ENCODE results near the gene GPC6.

Gene GPC6

DNA sequence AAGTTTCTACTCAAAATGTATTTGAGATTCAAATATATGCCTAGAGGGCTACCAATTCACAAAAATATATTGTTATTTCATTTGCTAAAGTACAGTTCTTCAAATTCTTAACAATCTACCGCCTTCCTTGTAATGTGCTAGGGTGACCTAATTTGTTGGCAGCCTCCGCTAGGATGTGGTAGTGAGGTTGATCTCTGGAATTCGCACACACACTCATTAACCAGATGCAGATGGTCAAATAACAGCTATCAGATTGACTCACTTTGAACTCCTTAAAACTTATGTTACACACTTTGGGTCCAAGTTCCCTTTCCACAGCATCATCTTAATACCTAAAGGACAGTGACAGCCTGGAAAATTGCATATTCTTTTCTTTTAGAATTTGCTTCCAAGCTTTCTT is 885.6 kb downstream of the GPC6 start:
- peak; percentile 59 for DNase-seq (ENCODE audit: low read depth)
- TF ChIP-seq, protein P1, sequence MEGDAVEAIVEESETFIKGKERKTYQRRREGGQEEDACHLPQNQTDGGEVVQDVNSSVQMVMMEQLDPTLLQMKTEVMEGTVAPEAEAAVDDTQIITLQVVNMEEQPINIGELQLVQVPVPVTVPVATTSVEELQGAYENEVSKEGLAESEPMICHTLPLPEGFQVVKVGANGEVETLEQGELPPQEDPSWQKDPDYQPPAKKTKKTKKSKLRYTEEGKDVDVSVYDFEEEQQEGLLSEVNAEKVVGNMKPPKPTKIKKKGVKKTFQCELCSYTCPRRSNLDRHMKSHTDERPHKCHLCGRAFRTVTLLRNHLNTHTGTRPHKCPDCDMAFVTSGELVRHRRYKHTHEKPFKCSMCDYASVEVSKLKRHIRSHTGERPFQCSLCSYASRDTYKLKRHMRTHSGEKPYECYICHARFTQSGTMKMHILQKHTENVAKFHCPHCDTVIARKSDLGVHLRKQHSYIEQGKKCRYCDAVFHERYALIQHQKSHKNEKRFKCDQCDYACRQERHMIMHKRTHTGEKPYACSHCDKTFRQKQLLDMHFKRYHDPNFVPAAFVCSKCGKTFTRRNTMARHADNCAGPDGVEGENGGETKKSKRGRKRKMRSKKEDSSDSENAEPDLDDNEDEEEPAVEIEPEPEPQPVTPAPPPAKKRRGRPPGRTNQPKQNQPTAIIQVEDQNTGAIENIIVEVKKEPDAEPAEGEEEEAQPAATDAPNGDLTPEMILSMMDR (conservative IDR thresholded peaks at IDR 0.05; ENCODE audit: low read depth, low read length): peak; percentile 11
- H3K4me3 ChIP-seq (ENCODE audit: low read length): no peak overlapping the region

DNA sequence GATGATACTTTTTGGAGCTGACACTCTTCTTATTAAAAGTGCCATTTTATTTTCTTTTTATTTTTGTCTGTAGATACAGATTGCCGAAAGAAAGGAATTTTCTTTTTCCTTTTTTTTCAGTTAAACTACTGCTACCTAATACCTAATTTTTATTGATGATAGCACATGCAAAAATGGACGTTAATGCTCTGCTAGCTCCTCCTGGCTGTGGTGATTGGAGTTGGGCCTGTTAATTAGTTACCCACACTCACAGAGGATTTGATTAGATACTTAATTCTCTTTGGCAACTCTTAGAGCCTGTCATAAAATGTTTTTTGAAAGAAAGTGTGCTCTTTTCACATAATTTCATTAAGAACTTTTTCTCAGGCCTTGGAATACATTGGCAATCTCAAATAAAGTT is 886.1 kb downstream of the GPC6 start:
- TF ChIP-seq, protein P1 (conservative IDR thresholded peaks at IDR 0.05; ENCODE audit: low read depth, low read length): peak; percentile 35
- no peak overlapping the region for H3K4me3 ChIP-seq (ENCODE audit: low read length)
- DNase-seq (ENCODE audit: low read depth): no peak

DNA sequence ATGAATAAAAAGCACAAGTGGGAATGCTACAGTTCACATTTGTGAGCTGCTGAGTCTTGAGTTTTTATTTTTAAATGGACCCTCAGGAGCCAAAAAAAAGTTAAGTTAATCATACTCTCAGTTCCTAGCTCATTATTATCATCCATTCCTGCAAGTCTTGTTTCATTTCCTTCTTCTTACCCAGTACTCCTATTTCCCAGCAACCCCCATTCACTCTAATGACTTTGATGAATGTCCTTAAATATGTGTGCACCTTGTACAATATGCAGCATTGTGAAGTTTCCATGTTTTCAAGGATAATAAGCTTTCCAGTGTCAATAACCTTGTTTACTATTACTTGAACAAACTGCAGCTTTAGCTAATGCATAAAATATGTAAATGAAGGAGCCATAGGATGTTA is 886.6 kb downstream of the GPC6 start:
- DNase-seq (ENCODE audit: low read depth): no peak
- no peak overlapping the region for H3K4me3 ChIP-seq (ENCODE audit: low read length)
- TF ChIP-seq, protein P1 (conservative IDR thresholded peaks at IDR 0.05; ENCODE audit: low read depth, low read length): no peak

DNA sequence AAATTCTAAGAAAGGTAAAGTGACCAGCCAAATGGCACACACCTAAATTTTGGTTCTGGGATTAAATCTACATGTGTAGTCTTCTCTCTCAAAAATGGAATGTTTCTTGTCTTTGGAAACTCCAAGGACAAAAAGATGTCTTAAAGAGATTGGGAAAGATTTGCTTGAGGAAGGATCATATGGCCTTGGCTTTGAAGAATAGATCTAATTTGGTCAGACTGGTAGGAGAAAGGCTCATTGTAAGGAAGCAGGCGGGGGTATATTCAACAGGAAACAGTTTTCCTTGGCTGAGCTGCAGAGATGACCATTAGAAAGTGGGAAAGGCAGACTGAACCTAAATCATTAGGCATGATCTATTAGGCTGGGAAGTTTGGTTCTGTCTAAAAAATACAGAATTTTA is 887.6 kb downstream of the GPC6 start:
- H3K4me3 ChIP-seq (ENCODE audit: low read length): no peak overlapping the region
- no peak for DNase-seq (ENCODE audit: low read depth)
- TF ChIP-seq, protein P1 (conservative IDR thresholded peaks at IDR 0.05; ENCODE audit: low read depth, low read length): no peak

DNA sequence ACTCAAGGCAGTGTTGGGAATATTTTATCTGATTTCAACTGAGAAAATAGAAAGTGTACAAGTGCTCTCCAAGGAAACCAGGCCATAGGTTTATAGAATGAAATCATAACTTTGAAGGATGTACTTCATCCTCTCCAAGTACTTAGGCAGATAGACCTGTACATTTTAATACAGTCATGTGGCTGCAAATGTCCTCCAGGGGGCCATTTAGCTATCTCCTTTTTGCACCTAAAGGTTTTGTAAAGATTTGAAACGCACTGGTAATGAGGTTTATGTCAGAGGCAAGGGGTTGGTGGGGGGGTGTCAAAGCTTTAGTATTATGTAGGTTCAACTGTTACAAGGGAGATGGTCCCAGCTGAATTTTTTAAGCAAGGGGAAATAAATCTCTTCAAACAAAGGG is 888.4 kb downstream of the GPC6 start:
- no peak for DNase-seq (ENCODE audit: low read depth)
- H3K4me3 ChIP-seq (ENCODE audit: low read length): no peak overlapping the region
- TF ChIP-seq, protein P1 (conservative IDR thresholded peaks at IDR 0.05; ENCODE audit: low read depth, low read length): no peak

DNA sequence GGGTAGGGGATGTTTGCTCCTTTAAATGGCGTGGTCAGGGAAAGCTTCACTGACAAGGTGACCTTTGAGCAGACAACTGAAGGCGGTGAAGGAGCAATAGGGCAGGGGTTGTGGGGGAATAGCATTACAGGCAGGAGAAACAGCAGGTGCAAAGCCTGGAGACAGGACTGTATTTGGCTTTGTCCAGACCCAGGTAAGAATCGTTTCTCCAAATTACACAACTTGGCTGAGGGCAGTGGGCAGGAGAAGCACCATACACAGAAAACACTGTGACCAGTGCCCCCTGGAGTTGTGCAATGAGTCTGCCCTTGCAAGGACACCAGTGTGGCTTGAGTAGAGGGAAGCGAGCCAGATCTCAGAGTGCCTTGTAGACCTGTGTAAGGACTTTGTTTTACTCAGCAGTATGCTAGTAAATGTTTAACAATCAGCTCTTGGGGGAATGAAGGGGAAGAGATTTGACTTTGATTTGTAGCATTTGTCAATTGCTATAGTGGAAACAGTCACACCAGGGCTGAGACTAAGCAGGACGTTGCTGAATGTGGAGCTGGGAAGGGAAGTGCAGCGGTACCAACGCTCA is 892.8 kb downstream of the GPC6 start:
- TF ChIP-seq, protein P1 (conservative IDR thresholded peaks at IDR 0.05; ENCODE audit: low read depth, low read length): no peak
- no peak overlapping the region for H3K4me3 ChIP-seq (ENCODE audit: low read length)

DNA sequence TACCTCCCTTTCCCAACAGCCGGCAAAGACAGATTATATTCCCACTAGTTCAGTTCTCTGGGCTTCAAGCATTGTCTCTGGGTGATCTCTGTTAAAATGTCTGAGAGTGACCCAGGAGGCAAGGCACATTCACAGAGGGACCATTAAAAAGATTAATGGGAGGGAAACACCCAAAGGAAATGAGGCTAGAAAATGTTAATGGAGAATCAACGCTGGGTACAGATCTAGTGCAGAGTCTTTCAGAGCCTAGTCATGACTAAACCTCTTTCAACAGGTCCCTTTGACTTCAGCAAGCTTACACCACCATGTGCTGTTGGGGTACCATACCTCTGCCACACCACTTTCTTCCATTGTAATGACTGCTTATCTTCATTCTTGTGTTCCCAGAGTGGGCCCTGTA is 894.3 kb downstream of the GPC6 start:
- no peak overlapping the region for H3K4me3 ChIP-seq (ENCODE audit: low read length)
- no peak for DNase-seq (ENCODE audit: low read depth)
- TF ChIP-seq, protein P1 (conservative IDR thresholded peaks at IDR 0.05; ENCODE audit: low read depth, low read length): no peak

More for the DNA sequence above, 892.8 kb downstream of the GPC6 start:
- no peak for DNase-seq (ENCODE audit: low read depth)
